Measurements from ENCODE around the gene KIAA1328.

GRCh38 chr18:36805105-36805504, 23.8 kb upstream of the KIAA1328 start:
- TF ChIP-seq, protein P1, sequence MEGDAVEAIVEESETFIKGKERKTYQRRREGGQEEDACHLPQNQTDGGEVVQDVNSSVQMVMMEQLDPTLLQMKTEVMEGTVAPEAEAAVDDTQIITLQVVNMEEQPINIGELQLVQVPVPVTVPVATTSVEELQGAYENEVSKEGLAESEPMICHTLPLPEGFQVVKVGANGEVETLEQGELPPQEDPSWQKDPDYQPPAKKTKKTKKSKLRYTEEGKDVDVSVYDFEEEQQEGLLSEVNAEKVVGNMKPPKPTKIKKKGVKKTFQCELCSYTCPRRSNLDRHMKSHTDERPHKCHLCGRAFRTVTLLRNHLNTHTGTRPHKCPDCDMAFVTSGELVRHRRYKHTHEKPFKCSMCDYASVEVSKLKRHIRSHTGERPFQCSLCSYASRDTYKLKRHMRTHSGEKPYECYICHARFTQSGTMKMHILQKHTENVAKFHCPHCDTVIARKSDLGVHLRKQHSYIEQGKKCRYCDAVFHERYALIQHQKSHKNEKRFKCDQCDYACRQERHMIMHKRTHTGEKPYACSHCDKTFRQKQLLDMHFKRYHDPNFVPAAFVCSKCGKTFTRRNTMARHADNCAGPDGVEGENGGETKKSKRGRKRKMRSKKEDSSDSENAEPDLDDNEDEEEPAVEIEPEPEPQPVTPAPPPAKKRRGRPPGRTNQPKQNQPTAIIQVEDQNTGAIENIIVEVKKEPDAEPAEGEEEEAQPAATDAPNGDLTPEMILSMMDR (IDR thresholded peaks at IDR 0.05) = no peak
- TF ChIP-seq POLR2A (IDR thresholded peaks at IDR 0.05) = no peak
- TF ChIP-seq POLR2AphosphoS5 (IDR thresholded peaks at IDR 0.05) = no peak
- no peak for TF ChIP-seq EP300 (IDR thresholded peaks at IDR 0.05)
